Measurements from ENCODE around the gene RAC2. TPM values are rescaled to one million over a fixed set of nuclear protein-coding genes. Genes with fewer than 3 reads are reported as not detected.

RAC2 gene
- total RNA-seq, 4 donors from 2014 or later, result 2.6 to 8.6 (median 6.7) TPM

DNA sequence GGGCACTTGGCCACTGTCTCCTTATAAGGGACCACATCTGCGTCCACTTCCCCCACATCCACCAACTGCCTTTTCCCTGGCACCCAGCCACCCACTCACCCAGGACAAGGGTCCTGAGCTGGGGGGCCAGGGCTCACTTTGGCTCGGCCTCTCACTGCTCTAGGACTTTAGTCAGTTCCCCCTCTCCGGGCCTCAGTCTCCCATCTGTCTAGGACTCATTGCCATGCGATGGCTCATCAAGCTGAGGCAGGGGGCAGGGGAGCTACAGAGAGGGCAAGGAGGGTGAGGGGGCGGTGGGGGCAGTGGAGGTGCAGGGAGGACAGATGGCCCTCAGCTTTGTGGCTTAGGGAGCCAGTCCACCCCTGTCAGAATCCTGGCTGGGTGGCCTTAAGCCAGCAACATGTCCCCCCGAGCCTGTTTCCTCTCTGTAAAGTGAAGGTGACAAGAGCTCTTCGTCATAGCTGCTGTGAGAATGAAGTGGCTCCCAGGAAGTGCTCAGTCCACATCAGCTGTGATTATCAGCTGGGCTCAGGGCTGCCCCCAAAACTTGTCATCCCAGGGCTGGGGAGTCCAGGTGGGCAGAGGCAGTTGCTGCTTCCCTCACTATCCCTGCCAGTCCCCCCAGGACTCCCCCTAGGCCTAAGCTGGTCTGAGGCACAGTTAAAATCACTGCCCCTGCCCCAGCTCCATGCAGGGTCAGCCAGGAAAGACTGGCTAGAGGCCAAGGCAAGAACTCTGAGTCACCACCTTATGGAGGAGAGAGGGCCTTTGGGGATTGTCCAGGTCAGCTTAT is 14.9 kb downstream of the RAC2 start:
- WGBS, 2 donors, result 44 to 67% methylated on average over 6 to 7 of the region's 7 CpGs
- DNase-seq (ENCODE audit: low spot score in 2 of 2), result no peak
- TF ChIP-seq POLR2A (IDR thresholded peaks at IDR 0.05), result no peak
- TF ChIP-seq, protein P1, sequence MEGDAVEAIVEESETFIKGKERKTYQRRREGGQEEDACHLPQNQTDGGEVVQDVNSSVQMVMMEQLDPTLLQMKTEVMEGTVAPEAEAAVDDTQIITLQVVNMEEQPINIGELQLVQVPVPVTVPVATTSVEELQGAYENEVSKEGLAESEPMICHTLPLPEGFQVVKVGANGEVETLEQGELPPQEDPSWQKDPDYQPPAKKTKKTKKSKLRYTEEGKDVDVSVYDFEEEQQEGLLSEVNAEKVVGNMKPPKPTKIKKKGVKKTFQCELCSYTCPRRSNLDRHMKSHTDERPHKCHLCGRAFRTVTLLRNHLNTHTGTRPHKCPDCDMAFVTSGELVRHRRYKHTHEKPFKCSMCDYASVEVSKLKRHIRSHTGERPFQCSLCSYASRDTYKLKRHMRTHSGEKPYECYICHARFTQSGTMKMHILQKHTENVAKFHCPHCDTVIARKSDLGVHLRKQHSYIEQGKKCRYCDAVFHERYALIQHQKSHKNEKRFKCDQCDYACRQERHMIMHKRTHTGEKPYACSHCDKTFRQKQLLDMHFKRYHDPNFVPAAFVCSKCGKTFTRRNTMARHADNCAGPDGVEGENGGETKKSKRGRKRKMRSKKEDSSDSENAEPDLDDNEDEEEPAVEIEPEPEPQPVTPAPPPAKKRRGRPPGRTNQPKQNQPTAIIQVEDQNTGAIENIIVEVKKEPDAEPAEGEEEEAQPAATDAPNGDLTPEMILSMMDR (IDR thresholded peaks at IDR 0.05), result no peak
- intact Hi-C loops (cut with DNase I; ENCODE audit: low total_unique reads), result no loop called here
- no peak overlapping the region for H3K4me3 ChIP-seq (ENCODE audit: low read depth, poor library complexity, severe bottlenecking)

DNA sequence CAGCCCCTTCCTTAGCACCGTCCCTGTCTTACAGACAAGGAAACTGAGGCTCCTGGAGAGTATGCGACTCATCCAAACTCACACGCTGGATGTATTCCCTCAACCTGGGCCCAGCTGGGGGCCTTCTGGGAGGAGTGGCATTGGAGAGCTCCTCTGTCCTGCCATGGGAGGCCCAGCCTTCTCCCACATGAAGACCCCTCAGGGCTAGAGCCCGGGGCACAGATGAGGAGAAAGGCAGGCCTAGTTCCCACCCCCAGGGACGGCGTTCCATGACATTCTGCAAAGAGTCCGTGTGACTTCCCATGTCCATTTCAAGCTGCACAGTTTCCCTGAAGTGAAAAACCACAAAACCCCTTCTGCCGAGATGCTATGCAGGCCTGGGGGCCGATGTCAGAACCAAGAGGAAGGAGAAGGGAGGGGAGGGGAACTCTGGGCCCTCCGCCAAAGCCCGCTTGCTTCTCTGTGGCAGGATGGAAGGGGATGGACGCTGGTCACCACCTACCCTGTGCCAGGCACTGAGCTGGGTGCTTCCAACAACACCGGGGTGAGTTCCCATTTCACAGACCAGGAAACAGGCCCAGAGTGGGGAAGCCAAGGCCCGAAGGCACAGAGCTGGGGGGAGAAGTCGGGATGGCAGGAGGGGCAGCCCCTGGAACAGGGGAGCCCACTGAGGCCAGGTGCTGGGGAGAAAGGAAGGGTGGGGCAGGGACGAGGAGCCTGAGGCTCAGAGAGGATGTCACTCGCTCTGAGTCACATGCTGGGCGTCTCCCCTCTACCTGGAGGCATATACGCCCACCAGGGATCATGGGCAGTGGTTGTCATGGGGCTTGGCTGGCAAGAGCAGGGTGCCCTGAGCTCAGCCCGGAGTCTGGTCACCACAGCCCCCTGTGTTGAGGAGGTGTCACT is 15.7 kb downstream of the RAC2 start:
- no peak overlapping the region for H3K4me3 ChIP-seq (ENCODE audit: low read depth, poor library complexity, severe bottlenecking)
- WGBS, 2 donors, result 31 to 35% methylated on average over 18 to 20 of the region's 20 CpGs
- intact Hi-C loops (cut with DNase I; ENCODE audit: low total_unique reads), result no loop called here
- TF ChIP-seq, protein P1 (IDR thresholded peaks at IDR 0.05), result no peak
- no peak for TF ChIP-seq POLR2A (IDR thresholded peaks at IDR 0.05)
- no peak for DNase-seq (ENCODE audit: low spot score in 2 of 2)

DNA sequence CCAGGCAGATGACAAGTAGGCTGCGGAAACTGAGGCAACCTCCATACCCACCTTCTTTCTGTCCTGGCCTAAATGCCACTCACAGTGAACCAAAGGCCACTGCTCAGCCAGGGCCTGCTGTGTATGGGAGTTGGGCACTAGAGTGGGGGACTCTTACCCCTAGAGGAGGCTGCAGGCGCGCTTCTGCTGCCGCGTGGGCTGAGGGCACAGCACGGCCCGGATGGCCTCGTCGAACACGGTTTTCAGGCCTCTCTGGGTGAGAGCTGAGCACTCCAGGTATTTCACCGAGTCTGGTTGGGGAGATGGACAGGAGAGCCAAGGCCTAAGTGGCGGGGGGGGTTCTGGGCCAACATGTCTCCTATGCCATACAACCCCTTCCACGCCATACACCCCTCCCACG is 17.6 kb downstream of the RAC2 start:
- DNase-seq (ENCODE audit: low spot score in 2 of 2), result no peak
- WGBS, 2 donors, result 92 to 95% methylated on average over 14 of the region's 14 CpGs
- no peak for TF ChIP-seq POLR2A (IDR thresholded peaks at IDR 0.05)
- TF ChIP-seq, protein P1 (IDR thresholded peaks at IDR 0.05), result no peak
- intact Hi-C loops (cut with DNase I; ENCODE audit: low total_unique reads), result no loop called here
- H3K4me3 ChIP-seq (ENCODE audit: low read depth, poor library complexity, severe bottlenecking), result no peak overlapping the region

DNA sequence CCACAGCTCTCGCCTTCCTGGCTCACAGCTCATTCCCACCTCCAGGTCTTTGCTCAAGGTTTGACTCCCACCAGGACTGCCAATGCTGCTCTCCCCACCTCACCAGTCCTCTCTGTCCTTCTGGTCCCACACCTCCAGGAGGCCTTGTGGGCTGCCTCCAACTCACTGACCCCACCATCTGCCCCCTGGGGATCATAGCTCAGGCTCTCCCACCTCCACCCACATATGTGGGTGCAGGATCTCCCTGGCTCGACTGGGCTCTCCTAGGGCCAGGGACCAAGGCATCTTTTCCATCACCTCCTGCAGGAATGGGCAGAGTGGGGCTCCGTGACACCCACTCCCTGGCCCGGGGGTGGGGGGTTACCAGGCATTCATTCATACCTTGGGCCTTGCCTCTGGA is 18.0 kb downstream of the RAC2 start:
- no peak for TF ChIP-seq POLR2A (IDR thresholded peaks at IDR 0.05)
- TF ChIP-seq, protein P1 (IDR thresholded peaks at IDR 0.05), result no peak
- no peak for DNase-seq (ENCODE audit: low spot score in 2 of 2)
- no peak overlapping the region for H3K4me3 ChIP-seq (ENCODE audit: low read depth, poor library complexity, severe bottlenecking)
- WGBS, 2 donors, result 73 to 86% methylated on average over 4 of the region's 4 CpGs
- intact Hi-C loops (cut with DNase I; ENCODE audit: low total_unique reads), result no loop called here

DNA sequence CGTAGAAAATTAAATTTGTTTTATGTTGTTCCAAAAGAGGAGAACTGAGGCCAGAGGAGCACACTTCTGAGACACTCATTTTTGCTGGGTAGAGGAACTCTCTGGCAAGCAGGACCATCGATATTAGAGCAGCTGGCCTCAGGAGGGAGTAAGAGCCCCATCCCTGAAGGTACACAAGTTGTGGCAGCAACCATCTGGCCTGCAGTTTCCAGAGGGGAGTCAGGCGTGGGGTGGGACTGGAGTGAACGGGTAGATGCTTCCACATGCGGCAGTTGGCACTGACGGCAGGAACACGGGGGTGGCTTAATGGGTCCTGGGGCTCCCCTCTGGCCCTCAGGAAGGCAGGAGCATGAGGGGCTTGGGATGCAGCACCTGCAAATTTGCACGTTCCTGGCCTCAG is 18.6 kb downstream of the RAC2 start:
- WGBS, 2 donors, result 39 to 55% methylated on average over 8 of the region's 8 CpGs
- TF ChIP-seq POLR2A (IDR thresholded peaks at IDR 0.05), result no peak
- TF ChIP-seq, protein P1 (IDR thresholded peaks at IDR 0.05), result no peak
- no peak for DNase-seq (ENCODE audit: low spot score in 2 of 2)
- intact Hi-C loops (cut with DNase I; ENCODE audit: low total_unique reads), result no loop called here
- no peak overlapping the region for H3K4me3 ChIP-seq (ENCODE audit: low read depth, poor library complexity, severe bottlenecking)
